ENCODE results near the gene CLEC4F.

The CLEC4F gene

GRCh38 chr2:70785137-70785911 is 35.1 kb downstream of the CLEC4F start:
- DNase-seq = peak; percentile 51

- DNase-seq = no peak
These were observed 36.1 kb downstream of the CLEC4F start for GRCh38 chr2:70784320-70784719.

- no peak for DNase-seq
These were observed 40.4 kb downstream of the CLEC4F start for GRCh38 chr2:70779911-70780545.

GRCh38 chr2:70779491-70779890 is 40.9 kb downstream of the CLEC4F start:
- no peak for DNase-seq

GRCh38 chr2:70778676-70779075 is 41.7 kb downstream of the CLEC4F start:
- DNase-seq = no peak

- no peak for DNase-seq
These were observed 42.9 kb downstream of the CLEC4F start for GRCh38 chr2:70777450-70777849.

- DNase-seq = no peak
These were observed 44.1 kb downstream of the CLEC4F start for GRCh38 chr2:70776266-70776665.

- no peak for DNase-seq
These were observed 45.3 kb downstream of the CLEC4F start for GRCh38 chr2:70775141-70775540.

GRCh38 chr2:70772486-70773155 is 47.8 kb downstream of the CLEC4F start:
- no peak for DNase-seq

- DNase-seq = no peak
These were observed 49.0 kb downstream of the CLEC4F start for GRCh38 chr2:70771446-70771845.

- no peak for DNase-seq
These were observed 50.9 kb downstream of the CLEC4F start for GRCh38 chr2:70769450-70769849.

- DNase-seq = no peak
These were observed 51.8 kb downstream of the CLEC4F start for GRCh38 chr2:70768590-70769085.

- no peak for DNase-seq
These were observed 52.5 kb downstream of the CLEC4F start, which contains the start of gene ADD2 for GRCh38 chr2:70767699-70768589. ADD2 (minus strand) TSS chr2:70768200; CDS start chr2:70706408, 61,792 bp downstream.

GRCh38 chr2:70767079-70767698 is 53.2 kb downstream of the CLEC4F start:
- no peak for DNase-seq

- no peak for DNase-seq
These were observed 53.9 kb downstream of the CLEC4F start for GRCh38 chr2:70766357-70767078.

GRCh38 chr2:70765507-70765906 is 54.9 kb downstream of the CLEC4F start:
- no peak for DNase-seq

- no peak for DNase-seq
These were observed 61.0 kb downstream of the CLEC4F start for GRCh38 chr2:70759446-70759845.

Measured in left hindlimb (tissue), 1 donor.